ENCODE data around the gene MTHFD1L. TPM values are rescaled to one million over a fixed set of nuclear protein-coding genes. Genes with fewer than 3 reads are reported as not detected.
"Not testable (repeated sequence)": the region's sequence is repeated elsewhere in the genome, so short reads cannot be mapped to it uniquely, and the experiment has no call there.

MTHFD1L gene
- total RNA-seq, 3 donors from 2014 or later = 3.5 to 15.1 (median 11.0) TPM

- no peak for DNase-seq (ENCODE audit: low spot score in 2 of 2)
- Histone ChIP-seq H3K36me3 (no peaks in the 10 kb centered on the region), H3K4me1 (no peaks in the 10 kb centered on the region), H3K27me3 (no peaks in the 10 kb centered on the region), H3K27ac (peak overlapping the region in 1 of 2 donors; percentile 44), H3K4me3 (no peak overlapping the region), H3K9me3 (no peaks in the 10 kb centered on the region)
- TF ChIP-seq, protein P1, sequence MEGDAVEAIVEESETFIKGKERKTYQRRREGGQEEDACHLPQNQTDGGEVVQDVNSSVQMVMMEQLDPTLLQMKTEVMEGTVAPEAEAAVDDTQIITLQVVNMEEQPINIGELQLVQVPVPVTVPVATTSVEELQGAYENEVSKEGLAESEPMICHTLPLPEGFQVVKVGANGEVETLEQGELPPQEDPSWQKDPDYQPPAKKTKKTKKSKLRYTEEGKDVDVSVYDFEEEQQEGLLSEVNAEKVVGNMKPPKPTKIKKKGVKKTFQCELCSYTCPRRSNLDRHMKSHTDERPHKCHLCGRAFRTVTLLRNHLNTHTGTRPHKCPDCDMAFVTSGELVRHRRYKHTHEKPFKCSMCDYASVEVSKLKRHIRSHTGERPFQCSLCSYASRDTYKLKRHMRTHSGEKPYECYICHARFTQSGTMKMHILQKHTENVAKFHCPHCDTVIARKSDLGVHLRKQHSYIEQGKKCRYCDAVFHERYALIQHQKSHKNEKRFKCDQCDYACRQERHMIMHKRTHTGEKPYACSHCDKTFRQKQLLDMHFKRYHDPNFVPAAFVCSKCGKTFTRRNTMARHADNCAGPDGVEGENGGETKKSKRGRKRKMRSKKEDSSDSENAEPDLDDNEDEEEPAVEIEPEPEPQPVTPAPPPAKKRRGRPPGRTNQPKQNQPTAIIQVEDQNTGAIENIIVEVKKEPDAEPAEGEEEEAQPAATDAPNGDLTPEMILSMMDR (IDR thresholded peaks at IDR 0.05) = no peak
- TF ChIP-seq POLR2A (IDR thresholded peaks at IDR 0.05) (no peak), POLR2AphosphoS5 (IDR thresholded peaks at IDR 0.05) (no peak)
- intact Hi-C loops (cut with DNase I; ENCODE audit: low total_unique reads) = no loop called here
Observed at GRCh38 chr6:151041686-151042085, 176.2 kb downstream of the MTHFD1L start.

DNA sequence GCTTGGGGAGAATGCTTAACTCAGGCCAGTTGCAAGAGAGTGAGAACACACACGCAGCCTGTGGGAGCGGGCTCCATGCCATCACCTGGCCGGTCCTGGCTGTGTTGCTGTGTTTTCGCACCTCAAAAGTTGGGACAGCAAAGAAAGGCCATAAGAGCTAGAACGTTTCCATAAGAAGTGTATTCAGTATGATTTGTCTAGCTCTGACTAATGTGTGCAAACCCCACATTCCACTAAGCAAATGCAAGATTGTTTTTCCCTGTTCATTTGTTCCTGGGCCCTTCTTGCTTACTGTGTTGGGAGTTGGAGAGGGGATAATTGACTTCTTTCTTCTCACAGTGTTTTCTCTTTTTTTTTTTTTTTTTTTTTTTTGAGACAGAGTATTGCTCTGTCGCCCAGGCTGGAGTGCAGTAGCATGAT lies 177.4 kb downstream of the MTHFD1L start:
- H3K27me3 ChIP-seq; H3K4me1 ChIP-seq; H3K9me3 ChIP-seq; intact Hi-C loops (cut with DNase I; ENCODE audit: low total_unique reads); H3K27ac ChIP-seq; H3K4me3 ChIP-seq; DNase-seq (ENCODE audit: low spot score in 2 of 2); H3K36me3 ChIP-seq: not testable (repeated sequence)

DNA sequence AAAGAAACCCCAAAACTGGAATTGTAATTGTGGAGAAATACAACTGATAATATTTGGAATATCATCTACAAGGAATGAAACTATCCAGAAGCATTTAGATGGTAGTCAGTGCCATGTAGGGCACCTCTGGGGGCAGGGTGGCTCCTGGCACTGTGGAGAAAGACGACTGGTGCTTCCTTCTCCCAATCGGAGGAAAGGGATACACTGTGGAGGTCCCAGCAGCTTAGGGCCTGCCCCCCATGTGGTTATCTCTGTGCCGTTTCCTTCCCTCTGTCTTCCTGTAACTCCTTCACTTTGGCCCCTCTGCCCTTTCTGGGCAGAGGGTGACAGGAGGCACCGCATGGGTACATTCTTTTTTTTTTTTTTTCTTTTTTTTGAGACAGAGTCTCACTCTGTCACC lies 178.4 kb downstream of the MTHFD1L start:
- Histone ChIP-seq H3K27ac (peak overlapping the region in 1 of 2 donors; percentile 4), H3K9me3 (no peaks in the 10 kb centered on the region), H3K27me3 (no peaks in the 10 kb centered on the region), H3K4me1 (no peaks in the 10 kb centered on the region), H3K4me3 (no peak overlapping the region), H3K36me3 (no peaks in the 10 kb centered on the region)
- intact Hi-C loops (cut with DNase I; ENCODE audit: low total_unique reads) = loop anchor here (2.0 kb wide), 1 partner anchor 67 kb away; no protein-coding TSS in a partner anchor
- no peak for TF ChIP-seq POLR2AphosphoS5 (IDR thresholded peaks at IDR 0.05)
- TF ChIP-seq POLR2A (IDR thresholded peaks at IDR 0.05) = no peak
- TF ChIP-seq, protein P1 (IDR thresholded peaks at IDR 0.05) = no peak
- no peak for DNase-seq (ENCODE audit: low spot score in 2 of 2)

DNA sequence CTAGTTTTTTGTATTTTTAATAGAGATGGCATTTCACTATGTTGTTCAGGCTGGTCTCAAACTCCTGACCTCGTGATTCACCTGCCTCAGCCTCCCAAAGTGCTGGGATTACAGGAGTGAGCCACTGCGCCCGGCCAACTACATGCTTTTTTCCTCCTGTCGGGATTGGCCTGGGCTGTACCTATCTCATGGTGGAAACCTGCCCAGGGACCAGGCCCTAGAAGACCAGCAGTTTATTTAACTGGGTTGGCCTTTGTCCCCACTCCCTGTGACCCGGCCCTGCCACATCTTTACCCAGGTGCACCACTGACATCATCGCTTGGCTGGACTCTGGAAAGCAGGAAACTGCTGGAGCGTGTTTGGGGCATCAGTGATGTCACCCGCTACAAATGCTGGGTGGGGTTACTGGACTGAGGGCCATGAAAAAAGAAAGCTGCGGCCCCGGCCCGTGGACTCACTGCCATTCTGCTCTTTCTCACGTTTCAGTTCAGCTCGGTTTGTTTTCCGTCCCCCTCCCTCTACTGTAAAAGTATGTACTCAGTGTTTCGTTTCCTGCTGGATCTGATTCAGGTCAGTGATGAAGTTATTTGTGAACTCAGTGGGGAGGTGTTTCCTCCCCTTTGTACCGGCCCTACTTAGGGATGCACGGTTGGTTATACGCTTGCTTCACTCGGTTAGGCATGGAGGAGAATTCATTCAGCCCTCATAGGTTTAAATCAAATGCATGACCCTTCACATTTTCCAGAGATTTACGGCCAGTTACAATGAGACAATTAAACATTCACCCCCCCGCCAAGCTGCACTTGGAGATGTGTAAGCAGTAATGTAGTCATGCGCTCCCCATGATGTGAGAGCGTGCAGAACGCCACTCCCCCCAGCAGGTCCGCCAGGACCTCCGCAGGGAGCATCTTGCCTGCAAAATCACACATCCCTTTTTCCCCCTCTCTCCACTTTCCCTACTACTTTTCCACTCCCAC lies 179.3 kb downstream of the MTHFD1L start:
- peak; percentile 40 to 58 for DNase-seq (ENCODE audit: low spot score in 2 of 2)
- Histone ChIP-seq H3K9me3 (no peaks in the 10 kb centered on the region), H3K4me1 (no peaks in the 10 kb centered on the region), H3K4me3 (no peak overlapping the region), H3K36me3 (no peaks in the 10 kb centered on the region), H3K27ac (peak overlapping the region; percentile 4 to 71), H3K27me3 (no peaks in the 10 kb centered on the region)
- intact Hi-C loops (cut with DNase I; ENCODE audit: low total_unique reads) = loop anchor here (2.0 kb wide), 1 partner anchor 66 kb away; no protein-coding TSS in a partner anchor
- TF ChIP-seq POLR2AphosphoS5 (IDR thresholded peaks at IDR 0.05) = peak in 1 of 3 donors; percentile 16
- no peak for TF ChIP-seq POLR2A (IDR thresholded peaks at IDR 0.05)
- TF ChIP-seq, protein P1 (IDR thresholded peaks at IDR 0.05) = no peak

GRCh38 chr6:151045511-151046222 lies 180.2 kb downstream of the MTHFD1L start:
- not testable (repeated sequence) for H3K27me3 ChIP-seq; H3K36me3 ChIP-seq; H3K4me3 ChIP-seq; DNase-seq (ENCODE audit: low spot score in 2 of 2); H3K9me3 ChIP-seq; H3K4me1 ChIP-seq
- H3K27ac ChIP-seq = peak overlapping the region in 1 of 2 donors; percentile 69
- intact Hi-C loops (cut with DNase I; ENCODE audit: low total_unique reads) = loop anchor here (2.0 kb wide), 1 partner anchor 65 kb away; no protein-coding TSS in a partner anchor

GRCh38 chr6:151051164-151051563 lies 185.7 kb downstream of the MTHFD1L start:
- Histone ChIP-seq H3K36me3 (no peaks in the 10 kb centered on the region), H3K27ac (no peak overlapping the region), H3K4me3 (no peak overlapping the region), H3K9me3 (no peaks in the 10 kb centered on the region), H3K27me3 (no peaks in the 10 kb centered on the region), H3K4me1 (no peaks in the 10 kb centered on the region)
- no peak for DNase-seq (ENCODE audit: low spot score in 2 of 2)
- TF ChIP-seq POLR2A (IDR thresholded peaks at IDR 0.05) (no peak), POLR2AphosphoS5 (IDR thresholded peaks at IDR 0.05) (no peak)
- TF ChIP-seq, protein P1 (IDR thresholded peaks at IDR 0.05) = no peak
- intact Hi-C loops (cut with DNase I; ENCODE audit: low total_unique reads) = no loop called here
